GM23248 (cell line): ENCODE results near the gene TTC1.

Experiments used
- EZH2 ChIP-seq: fragments of 200-600 bp; sonication (generic); IDR thresholded peaks from 2 replicates; pipeline ENCODE4 v1.6.1; 2018; ENCODE audit warnings: antibody characterized with exemption, mild to moderate bottlenecking; ENCODE audit not compliant: insufficient read depth, poor library complexity, severe bottlenecking
- EZH2phosphoT487 ChIP-seq: fragments of 200-600 bp; sonication (generic); IDR thresholded peaks from 2 replicates; pipeline ENCODE4 v1.6.1; 2018; ENCODE audit warnings: antibody characterized with exemption, moderate library complexity, mild to moderate bottlenecking, low read depth; ENCODE audit not compliant: insufficient read depth

DNA sequence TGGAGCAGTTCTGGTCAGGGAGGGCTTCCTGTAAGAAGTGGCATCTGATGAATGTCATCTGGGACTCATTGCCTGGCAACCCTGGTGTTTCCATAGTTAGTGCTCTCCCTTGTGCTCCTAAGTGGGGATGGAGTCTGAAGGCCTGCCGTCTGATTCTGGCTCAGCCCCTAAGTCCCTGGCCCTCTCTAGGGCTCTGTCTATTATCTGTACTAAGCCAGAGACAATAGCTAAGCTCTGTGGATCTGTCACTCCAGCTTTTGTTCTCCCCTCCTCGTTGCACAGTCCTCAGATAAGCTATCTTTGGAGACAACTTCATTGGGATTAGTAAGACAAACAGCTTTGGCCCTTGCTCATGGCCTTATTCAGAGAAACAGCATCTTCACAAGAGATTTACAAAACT is 30.6 kb upstream of the TTC1 start:
- no peak for TF ChIP-seq EZH2phosphoT487
- no peak for TF ChIP-seq EZH2
